Uterus (tissue), 4 donors: Measurements from ENCODE around the gene SUPT3H. TPM values are rescaled to one million over a fixed set of nuclear protein-coding genes. Genes with fewer than 3 reads are reported as not detected.

Experiments
- DNase-seq, 2 donors: peaks; one replicate each; pipeline ENCODE4 v3.0.0-alpha.2; 2019 to 2020
- H3K27ac ChIP-seq, 2 donors: fragments of 200-600 bp; sonication (generic); 1 replicate in 1 of 2; 2 replicates in 1 of 2; pipeline ENCODE4 v1.5.1; 2016 to 2018
- H3K27me3 ChIP-seq, 2 donors: fragments of 200-600 bp; sonication (generic); one replicate each; pipeline ENCODE4 v1.5.1; 2018 to 2019; ENCODE audit warnings: control low read depth in 1 of 2
- H3K36me3 ChIP-seq, 2 donors: fragments of 200-600 bp; sonication (generic); one replicate each; pipeline ENCODE4 v1.5.1; 2019; ENCODE audit warnings: control low read depth in 1 of 2
- H3K4me1 ChIP-seq, 2 donors: fragments of 200-600 bp; sonication (generic); one replicate each; pipeline ENCODE4 v1.5.1; 2018 to 2019; ENCODE audit warnings: control low read depth in 1 of 2
- H3K4me3 ChIP-seq, 2 donors: fragments of 200-600 bp; sonication (generic); 1 replicate in 1 of 2; 2 replicates in 1 of 2; pipeline ENCODE4 v1.5.1; 2018 to 2019; ENCODE audit warnings: mild to moderate bottlenecking in 1 of 2
- H3K9me3 ChIP-seq, 2 donors: fragments of 200-600 bp; sonication (generic); one replicate each; pipeline ENCODE4 v1.5.1; 2019; ENCODE audit warnings: control low read depth in 1 of 2
- POLR2A ChIP-seq, 2 donors: fragments of 450-650 bp; IDR thresholded peaks; one replicate each; pipeline ENCODE4 v1.6.1; 2016; ENCODE audit warnings: antibody characterized with exemption in 2 of 2, mild to moderate bottlenecking in 1 of 2, moderate library complexity in 1 of 2
- intact Hi-C: fragments of 100-400 bp; cut with DNase I; formaldehyde crosslinking; loops from one replicate; pipeline ENCODE4 v1.15.1; 2023; ENCODE audit warnings: low total_unique reads
- total RNA-seq, 4 donors: library from RNA; depleted of rRNA in 3 of 4; stranded (reverse); fragments of >200 nt in 3 of 4; gene quantifications; one replicate each; pipeline versions ENCODE4 v1.1.0 to v1.2.4, GENCODE V29; 2014 to 2023
- TF ChIP-seq, protein P1 (sequence below), 4 experiments: fragments of 200-600 bp in 2 of 4; fragments of 450-650 bp in 2 of 4; sonication (generic) in 2 of 4; IDR thresholded peaks; one replicate each; pipeline ENCODE4 v1.5.1; 2016 to 2019; ENCODE audit warnings: antibody characterized with exemption in 4 of 4, mild to moderate bottlenecking in 2 of 4, moderate library complexity in 1 of 4
- donor health status: DM: yes; HTN: yes; CAD: no.

Gene SUPT3H
- total RNA-seq, 4 donors from 2014 or later: 1.3 to 14.9 (median 7.6) TPM

- intact Hi-C loops: no loop called here
These were observed 295.6 kb downstream of the SUPT3H start for GRCh38 chr6:45082091-45082490.

DNA sequence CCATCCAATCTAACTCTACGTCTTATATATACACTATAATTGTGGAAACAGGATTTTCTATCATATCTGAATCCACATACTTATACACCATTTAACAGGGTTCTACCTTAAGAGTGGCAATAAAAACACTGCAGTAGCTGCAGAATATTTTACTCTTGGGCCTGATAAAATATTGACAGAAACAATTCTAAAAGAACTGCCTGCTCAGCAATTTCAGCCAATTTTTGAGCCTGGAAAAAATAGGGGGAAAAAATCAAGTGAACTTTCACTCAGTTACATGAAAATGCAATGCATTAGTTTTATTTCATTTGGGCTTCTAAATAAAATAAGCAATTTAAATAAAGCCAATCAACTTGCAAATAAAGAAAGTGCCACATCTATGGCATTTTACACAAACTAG is 296.1 kb downstream of the SUPT3H start:
- intact Hi-C loops: no loop called here
- peaks cover 0 to 21% of the 10 kb centered on the region in 2 donors for H3K9me3 ChIP-seq
- H3K4me1 ChIP-seq: no peaks in the 10 kb centered on the region
- no peak for DNase-seq
- H3K4me3 ChIP-seq: no peak overlapping the region
- H3K36me3 ChIP-seq: no peaks in the 10 kb centered on the region
- H3K27ac ChIP-seq: no peak overlapping the region
- H3K27me3 ChIP-seq: no peaks in the 10 kb centered on the region
- TF ChIP-seq POLR2A (IDR thresholded peaks at IDR 0.05): no peak
- TF ChIP-seq, protein P1, sequence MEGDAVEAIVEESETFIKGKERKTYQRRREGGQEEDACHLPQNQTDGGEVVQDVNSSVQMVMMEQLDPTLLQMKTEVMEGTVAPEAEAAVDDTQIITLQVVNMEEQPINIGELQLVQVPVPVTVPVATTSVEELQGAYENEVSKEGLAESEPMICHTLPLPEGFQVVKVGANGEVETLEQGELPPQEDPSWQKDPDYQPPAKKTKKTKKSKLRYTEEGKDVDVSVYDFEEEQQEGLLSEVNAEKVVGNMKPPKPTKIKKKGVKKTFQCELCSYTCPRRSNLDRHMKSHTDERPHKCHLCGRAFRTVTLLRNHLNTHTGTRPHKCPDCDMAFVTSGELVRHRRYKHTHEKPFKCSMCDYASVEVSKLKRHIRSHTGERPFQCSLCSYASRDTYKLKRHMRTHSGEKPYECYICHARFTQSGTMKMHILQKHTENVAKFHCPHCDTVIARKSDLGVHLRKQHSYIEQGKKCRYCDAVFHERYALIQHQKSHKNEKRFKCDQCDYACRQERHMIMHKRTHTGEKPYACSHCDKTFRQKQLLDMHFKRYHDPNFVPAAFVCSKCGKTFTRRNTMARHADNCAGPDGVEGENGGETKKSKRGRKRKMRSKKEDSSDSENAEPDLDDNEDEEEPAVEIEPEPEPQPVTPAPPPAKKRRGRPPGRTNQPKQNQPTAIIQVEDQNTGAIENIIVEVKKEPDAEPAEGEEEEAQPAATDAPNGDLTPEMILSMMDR (IDR thresholded peaks at IDR 0.05): no peak

More at GRCh38 chr6:45082091-45082490, 295.6 kb downstream of the SUPT3H start:
- H3K27me3 ChIP-seq: no peaks in the 10 kb centered on the region
- TF ChIP-seq, protein P1 (IDR thresholded peaks at IDR 0.05): no peak
- no peak for TF ChIP-seq POLR2A (IDR thresholded peaks at IDR 0.05)
- peaks cover 0 to 21% of the 10 kb centered on the region in 2 donors for H3K9me3 ChIP-seq
- no peak for DNase-seq
- H3K4me3 ChIP-seq: no peak overlapping the region
- no peak overlapping the region for H3K27ac ChIP-seq
- no peaks in the 10 kb centered on the region for H3K36me3 ChIP-seq
- no peaks in the 10 kb centered on the region for H3K4me1 ChIP-seq

DNA sequence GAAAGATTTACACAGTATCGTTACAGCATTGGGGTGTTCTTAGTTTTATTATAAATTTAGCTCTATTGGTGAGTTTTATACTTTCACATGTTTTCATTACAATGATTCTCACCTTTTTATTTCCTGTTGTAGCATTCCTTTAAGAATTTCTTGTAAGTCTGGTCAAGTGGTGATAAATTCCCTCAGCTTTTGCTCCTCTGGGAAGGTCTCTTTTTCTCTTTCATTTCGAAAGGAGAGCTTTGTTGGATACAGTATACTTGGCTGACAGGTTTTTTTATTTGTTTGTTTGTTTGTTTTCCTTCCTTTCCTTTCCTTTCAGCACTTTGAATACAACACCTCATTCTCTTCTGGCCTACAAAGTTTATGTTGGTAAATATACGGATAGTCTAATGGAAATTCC is 299.3 kb downstream of the SUPT3H start:
- no peak overlapping the region for H3K27ac ChIP-seq
- H3K36me3 ChIP-seq: no peaks in the 10 kb centered on the region
- no peak for TF ChIP-seq POLR2A (IDR thresholded peaks at IDR 0.05)
- TF ChIP-seq, protein P1 (IDR thresholded peaks at IDR 0.05): no peak
- intact Hi-C loops: no loop called here
- no peak for DNase-seq
- no peaks in the 10 kb centered on the region for H3K27me3 ChIP-seq
- peaks cover 0 to 21% of the 10 kb centered on the region in 2 donors for H3K9me3 ChIP-seq
- no peak overlapping the region for H3K4me3 ChIP-seq
- H3K4me1 ChIP-seq: no peaks in the 10 kb centered on the region

DNA sequence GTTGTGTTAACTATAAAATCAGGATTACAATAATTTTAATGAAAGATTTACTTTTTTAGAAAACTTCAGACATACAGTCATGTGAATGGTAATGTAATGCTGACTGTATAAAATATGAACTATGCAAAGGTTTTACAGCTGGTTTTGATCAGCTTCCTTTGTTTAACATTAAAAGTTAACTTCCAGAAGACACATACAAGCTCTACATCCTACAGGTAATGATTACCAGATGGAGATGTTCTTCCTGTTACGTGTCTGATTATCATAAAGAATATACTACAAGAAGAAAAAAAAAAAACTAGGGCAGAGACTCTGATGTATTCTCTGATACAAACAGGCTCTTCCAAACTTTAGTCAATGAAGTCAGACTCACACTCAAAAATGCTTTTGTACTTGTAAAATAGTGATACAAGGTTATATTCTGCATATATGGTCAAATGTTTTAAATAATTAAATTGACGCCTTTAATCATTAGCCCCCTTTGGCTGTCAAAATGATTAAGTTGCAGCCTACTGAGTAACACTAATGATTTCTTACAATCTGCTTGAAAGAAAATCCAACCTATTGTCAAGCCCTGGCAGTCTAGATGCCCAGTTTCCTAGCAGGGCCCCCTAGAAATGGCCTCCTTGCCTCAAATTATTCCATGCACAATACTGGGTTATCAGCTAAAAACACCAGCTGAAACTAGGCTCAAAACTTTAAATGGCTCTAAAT is 301.4 kb downstream of the SUPT3H start:
- no peak overlapping the region for H3K4me3 ChIP-seq
- H3K36me3 ChIP-seq: no peaks in the 10 kb centered on the region
- TF ChIP-seq POLR2A (IDR thresholded peaks at IDR 0.05): no peak
- TF ChIP-seq, protein P1 (IDR thresholded peaks at IDR 0.05): no peak
- intact Hi-C loops: no loop called here
- no peaks in the 10 kb centered on the region for H3K4me1 ChIP-seq
- DNase-seq: no peak
- peaks cover 0 to 21% of the 10 kb centered on the region in 2 donors for H3K9me3 ChIP-seq
- no peak overlapping the region for H3K27ac ChIP-seq
- no peaks in the 10 kb centered on the region for H3K27me3 ChIP-seq

GRCh38 chr6:45075246-45075645 is 302.5 kb downstream of the SUPT3H start:
- no peak for TF ChIP-seq POLR2A (IDR thresholded peaks at IDR 0.05)
- TF ChIP-seq, protein P1 (IDR thresholded peaks at IDR 0.05): no peak
- peaks cover 0 to 21% of the 10 kb centered on the region in 2 donors for H3K9me3 ChIP-seq
- H3K4me1 ChIP-seq: no peaks in the 10 kb centered on the region

More at GRCh38 chr6:45075246-45075645, 302.5 kb downstream of the SUPT3H start:
- no peak for DNase-seq
- Histone ChIP-seq H3K27ac (no peak overlapping the region), H3K4me3 (no peak overlapping the region), H3K36me3 (no peaks in the 10 kb centered on the region), H3K27me3 (no peaks in the 10 kb centered on the region)
- intact Hi-C loops: no loop called here
